ENCODE data around the gene IARS2. TPM values are rescaled to one million over a fixed set of nuclear protein-coding genes. Genes with fewer than 3 reads are reported as not detected.

Gene IARS2
- polyA plus RNA-seq, 1 donor from 2014 or later = 59.2 TPM

GRCh38 chr1:220170836-220171526 is 77.0 kb downstream of the IARS2 start:
- Histone ChIP-seq H3K27ac (ENCODE audit: low read length) (no peak overlapping the region), H3K36me3 (ENCODE audit: insufficient read depth, low read length) (no peaks in the 10 kb centered on the region), H3K27me3 (ENCODE audit: insufficient read depth, low read depth, low read length) (no peaks in the 10 kb centered on the region), H2AFZ (ENCODE audit: low read depth, low read length) (no peak overlapping the region), H4K20me1 (ENCODE audit: insufficient read depth) (no peaks in the 10 kb centered on the region), H3K9me3 (ENCODE audit: low read length) (no peaks in the 10 kb centered on the region), H3K79me2 (replicated peaks; ENCODE audit: insufficient read depth, low read length) (no peaks in the 10 kb centered on the region), H3F3A (ENCODE audit: insufficient read depth, low read length, poor library complexity, severe bottlenecking) (no peaks in the 10 kb centered on the region), H3K4me3 (ENCODE audit: low read length) (no peak overlapping the region), H3K4me2 (ENCODE audit: low read length) (no peak overlapping the region), H3K9me2 (ENCODE audit: insufficient read depth, low read length) (no peaks in the 10 kb centered on the region), H3K9ac (ENCODE audit: low read length) (no peak overlapping the region)
- no peak for TF ChIP-seq POLR2AphosphoS5 (IDR thresholded peaks at IDR 0.05)
- TF ChIP-seq EP300 (conservative IDR thresholded peaks at IDR 0.05; ENCODE audit: poor library complexity, severe bottlenecking) = no peak
- no peak for TF ChIP-seq MXI1 (conservative IDR thresholded peaks at IDR 0.05; ENCODE audit: poor library complexity, severe bottlenecking)
- no peak for TF ChIP-seq RAD21 (conservative IDR thresholded peaks at IDR 0.05)
- TF ChIP-seq EZH2 (IDR thresholded peaks at IDR 0.05; ENCODE audit: borderline replicate concordance, insufficient read depth, low read length, poor library complexity, severe bottlenecking) = no peak
- TF ChIP-seq SMC3 (conservative IDR thresholded peaks at IDR 0.05; ENCODE audit: poor library complexity) = no peak
- no peak for TF ChIP-seq CTCF (IDR thresholded peaks at IDR 0.05; ENCODE audit: poor library complexity, severe bottlenecking)
- no peak for TF ChIP-seq TAF1 (IDR thresholded peaks at IDR 0.05; ENCODE audit: low read depth)
- TF ChIP-seq, protein P1, sequence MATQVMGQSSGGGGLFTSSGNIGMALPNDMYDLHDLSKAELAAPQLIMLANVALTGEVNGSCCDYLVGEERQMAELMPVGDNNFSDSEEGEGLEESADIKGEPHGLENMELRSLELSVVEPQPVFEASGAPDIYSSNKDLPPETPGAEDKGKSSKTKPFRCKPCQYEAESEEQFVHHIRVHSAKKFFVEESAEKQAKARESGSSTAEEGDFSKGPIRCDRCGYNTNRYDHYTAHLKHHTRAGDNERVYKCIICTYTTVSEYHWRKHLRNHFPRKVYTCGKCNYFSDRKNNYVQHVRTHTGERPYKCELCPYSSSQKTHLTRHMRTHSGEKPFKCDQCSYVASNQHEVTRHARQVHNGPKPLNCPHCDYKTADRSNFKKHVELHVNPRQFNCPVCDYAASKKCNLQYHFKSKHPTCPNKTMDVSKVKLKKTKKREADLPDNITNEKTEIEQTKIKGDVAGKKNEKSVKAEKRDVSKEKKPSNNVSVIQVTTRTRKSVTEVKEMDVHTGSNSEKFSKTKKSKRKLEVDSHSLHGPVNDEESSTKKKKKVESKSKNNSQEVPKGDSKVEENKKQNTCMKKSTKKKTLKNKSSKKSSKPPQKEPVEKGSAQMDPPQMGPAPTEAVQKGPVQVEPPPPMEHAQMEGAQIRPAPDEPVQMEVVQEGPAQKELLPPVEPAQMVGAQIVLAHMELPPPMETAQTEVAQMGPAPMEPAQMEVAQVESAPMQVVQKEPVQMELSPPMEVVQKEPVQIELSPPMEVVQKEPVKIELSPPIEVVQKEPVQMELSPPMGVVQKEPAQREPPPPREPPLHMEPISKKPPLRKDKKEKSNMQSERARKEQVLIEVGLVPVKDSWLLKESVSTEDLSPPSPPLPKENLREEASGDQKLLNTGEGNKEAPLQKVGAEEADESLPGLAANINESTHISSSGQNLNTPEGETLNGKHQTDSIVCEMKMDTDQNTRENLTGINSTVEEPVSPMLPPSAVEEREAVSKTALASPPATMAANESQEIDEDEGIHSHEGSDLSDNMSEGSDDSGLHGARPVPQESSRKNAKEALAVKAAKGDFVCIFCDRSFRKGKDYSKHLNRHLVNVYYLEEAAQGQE (IDR thresholded peaks at IDR 0.05; ENCODE audit: borderline replicate concordance) = no peak

GRCh38 chr1:220176540-220176939 is 82.6 kb downstream of the IARS2 start:
- TF ChIP-seq POLR2AphosphoS5 (IDR thresholded peaks at IDR 0.05) (no peak), CTCF (IDR thresholded peaks at IDR 0.05; ENCODE audit: poor library complexity, severe bottlenecking) (no peak), EP300 (conservative IDR thresholded peaks at IDR 0.05; ENCODE audit: poor library complexity, severe bottlenecking) (no peak), EZH2 (IDR thresholded peaks at IDR 0.05; ENCODE audit: borderline replicate concordance, insufficient read depth, low read length, poor library complexity, severe bottlenecking) (no peak), SMC3 (conservative IDR thresholded peaks at IDR 0.05; ENCODE audit: poor library complexity) (no peak), MXI1 (conservative IDR thresholded peaks at IDR 0.05; ENCODE audit: poor library complexity, severe bottlenecking) (no peak), TAF1 (IDR thresholded peaks at IDR 0.05; ENCODE audit: low read depth) (no peak), RAD21 (conservative IDR thresholded peaks at IDR 0.05) (no peak)
- TF ChIP-seq, protein P1 (IDR thresholded peaks at IDR 0.05; ENCODE audit: borderline replicate concordance) = no peak
- no peaks in the 10 kb centered on the region for H4K20me1 ChIP-seq (ENCODE audit: insufficient read depth)
- no peak overlapping the region for H3K27ac ChIP-seq (ENCODE audit: low read length)
- H3K9me2 ChIP-seq (ENCODE audit: insufficient read depth, low read length) = no peaks in the 10 kb centered on the region
- H3K4me2 ChIP-seq (ENCODE audit: low read length) = no peak overlapping the region
- peaks cover 8% of the 10 kb centered on the region for H3K36me3 ChIP-seq (ENCODE audit: insufficient read depth, low read length)
- peaks cover 3% of the 10 kb centered on the region for H3K79me2 ChIP-seq (replicated peaks; ENCODE audit: insufficient read depth, low read length)
- no peaks in the 10 kb centered on the region for H3F3A ChIP-seq (ENCODE audit: insufficient read depth, low read length, poor library complexity, severe bottlenecking)
- no peak overlapping the region for H3K4me3 ChIP-seq (ENCODE audit: low read length)
- H2AFZ ChIP-seq (ENCODE audit: low read depth, low read length) = no peak overlapping the region
- H3K9me3 ChIP-seq (ENCODE audit: low read length) = no peaks in the 10 kb centered on the region
- H3K9ac ChIP-seq (ENCODE audit: low read length) = no peak overlapping the region
- no peaks in the 10 kb centered on the region for H3K27me3 ChIP-seq (ENCODE audit: insufficient read depth, low read depth, low read length)
